ENCODE measurements around the gene PCDHGC3.

The PCDHGC3 gene

DNA sequence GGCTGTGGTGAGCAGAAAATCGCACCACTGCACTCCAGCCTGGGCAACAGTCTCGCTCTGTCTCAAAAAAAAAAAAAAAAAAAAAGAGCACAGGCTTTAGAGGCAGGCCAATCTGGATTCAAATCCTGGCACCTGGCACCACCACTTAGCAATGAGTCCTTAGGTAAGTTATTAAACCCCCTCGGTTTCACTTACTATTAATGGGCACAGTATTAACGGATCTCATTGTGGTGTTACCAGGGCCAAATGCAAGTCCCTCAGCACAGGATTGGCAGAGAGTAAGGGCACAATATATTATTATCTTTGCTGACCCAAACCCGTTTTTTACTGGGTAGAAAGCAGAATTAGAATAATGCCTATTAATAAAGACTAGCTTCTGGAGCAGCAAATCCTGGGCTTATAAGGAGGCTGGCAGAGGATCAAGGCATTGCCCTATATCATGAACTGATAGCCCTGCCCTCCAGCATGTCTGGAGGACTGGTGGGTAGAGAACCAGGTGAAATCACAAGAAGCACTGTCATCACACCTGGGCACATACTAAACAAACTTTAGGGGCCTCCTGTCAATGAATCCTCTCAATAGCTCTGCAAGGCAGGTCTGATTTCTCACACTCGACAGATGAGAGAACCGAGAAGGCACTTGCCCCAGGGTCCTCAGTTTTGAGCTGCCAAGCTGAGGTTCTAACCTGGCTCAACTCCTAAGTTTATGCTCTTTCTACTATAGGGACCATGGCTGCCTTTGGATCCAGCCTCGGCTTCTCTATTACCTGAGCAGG lies 30.8 kb downstream of the PCDHGC3 start:
- H3K4me1 ChIP-seq (ENCODE audit: control extremely low read depth in 1 of 4, control insufficient read depth in 4 of 4, insufficient read depth in 4 of 4, low read length in 3 of 4), result peaks cover 0 to 8% (median 4%) of the 10 kb centered on the region in 4 experiments
- POLR2A ChIA-PET, result interaction anchor here (0.6 kb wide), 1 partner anchor 34 kb away, joined by 3 read pairs; no protein-coding TSS in a partner anchor
- H3K27me3 ChIP-seq (replicated peaks in 2 of 5; ENCODE audit: control insufficient read depth in 4 of 5, insufficient read depth in 5 of 5, low read length in 4 of 5), result no peaks in the 10 kb centered on the region
- CTCF ChIA-PET, result interaction anchor here (0.8 to 13.7 kb wide), 7 partner anchors 9 to 136 kb away, joined by 3 to 178 read pairs (median 5); partner anchors contain the start of genes PCDHGB3 and PCDHGC5
- H3K9me3 ChIP-seq (ENCODE audit: control extremely low read depth in 1 of 5, control insufficient read depth in 4 of 5, insufficient read depth in 2 of 5, low read depth in 1 of 5, low read length in 4 of 5), result no peaks in the 10 kb centered on the region
- DNase-seq, result no peak
- H3K36me3 ChIP-seq (ENCODE audit: control insufficient read depth in 4 of 4, insufficient read depth in 4 of 4, low read length in 3 of 4), result no peaks in the 10 kb centered on the region
- no peak overlapping the region for H3K4me3 ChIP-seq (ENCODE audit: control insufficient read depth in 1 of 7, extremely low read depth in 1 of 7, insufficient read depth in 4 of 7, low read depth in 2 of 7, low read length in 6 of 7)
- WGBS (ENCODE audit: insufficient coverage), result 94% methylated on average over 7 of the region's 8 CpGs
- no peak overlapping the region for H3K27ac ChIP-seq (ENCODE audit: insufficient read depth in 1 of 2, low read depth in 1 of 2, low read length in 2 of 2, poor library complexity in 1 of 2, severe bottlenecking in 2 of 2)

DNA sequence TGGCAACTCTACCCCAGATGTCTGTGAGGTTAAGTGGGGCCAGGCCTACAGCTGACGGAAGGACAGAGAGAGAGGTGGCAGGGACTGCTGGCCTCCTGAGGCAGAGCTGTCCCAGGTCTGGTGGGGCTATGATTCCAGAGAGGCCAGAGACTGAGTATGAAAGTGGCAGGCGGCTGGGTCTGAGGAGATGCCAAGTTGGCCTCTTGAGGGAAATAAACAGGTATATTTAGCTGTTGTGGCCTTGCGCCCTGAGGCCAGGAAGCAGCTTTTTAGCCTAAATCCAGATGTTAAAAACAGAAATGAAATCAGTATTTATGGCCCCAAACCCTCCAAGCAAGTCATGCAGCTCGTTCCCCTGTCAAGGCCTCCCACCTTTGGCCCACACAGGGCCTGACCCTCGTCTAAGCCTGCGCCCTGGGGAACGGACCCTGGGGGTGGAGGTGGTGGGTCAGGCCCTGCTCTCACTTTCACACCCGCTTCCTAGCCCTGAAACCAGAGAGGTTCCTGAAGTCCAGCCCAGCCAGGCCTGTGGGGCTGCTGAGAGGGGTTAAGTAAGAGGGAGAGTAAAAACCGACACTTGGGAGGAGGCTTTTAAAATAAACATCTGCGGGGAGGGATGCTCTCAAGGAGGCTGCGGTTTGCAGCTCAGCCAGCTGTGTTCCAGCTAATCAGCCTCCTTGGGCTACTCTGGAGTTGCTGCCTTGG lies 31.8 kb downstream of the PCDHGC3 start:
- ChIA-PET POLR2A (interaction anchor here (0.6 kb wide), 1 partner anchor 35 kb away, joined by 3 read pairs; no protein-coding TSS in a partner anchor), CTCF (interaction anchor here (0.9 to 13.7 kb wide), 9 partner anchors 9 to 137 kb away, joined by 3 to 178 read pairs (median 4); partner anchors contain the start of genes PCDHGB3 and PCDHGB7)
- no peak overlapping the region for H3K4me3 ChIP-seq (ENCODE audit: control insufficient read depth in 1 of 7, extremely low read depth in 1 of 7, insufficient read depth in 4 of 7, low read depth in 2 of 7, low read length in 6 of 7)
- no peaks in the 10 kb centered on the region for H3K9me3 ChIP-seq (ENCODE audit: control extremely low read depth in 1 of 5, control insufficient read depth in 4 of 5, insufficient read depth in 2 of 5, low read depth in 1 of 5, low read length in 4 of 5)
- WGBS (ENCODE audit: insufficient coverage), result 80% methylated on average over 10 of the region's 11 CpGs
- H3K27me3 ChIP-seq (replicated peaks in 2 of 5; ENCODE audit: control insufficient read depth in 4 of 5, insufficient read depth in 5 of 5, low read length in 4 of 5), result no peaks in the 10 kb centered on the region
- peaks cover 0 to 12% (median 7%) of the 10 kb centered on the region in 4 experiments for H3K4me1 ChIP-seq (ENCODE audit: control extremely low read depth in 1 of 4, control insufficient read depth in 4 of 4, insufficient read depth in 4 of 4, low read length in 3 of 4)
- no peak overlapping the region for H3K27ac ChIP-seq (ENCODE audit: insufficient read depth in 1 of 2, low read depth in 1 of 2, low read length in 2 of 2, poor library complexity in 1 of 2, severe bottlenecking in 2 of 2)
- H3K36me3 ChIP-seq (ENCODE audit: control insufficient read depth in 4 of 4, insufficient read depth in 4 of 4, low read length in 3 of 4), result no peaks in the 10 kb centered on the region
- no peak for DNase-seq

DNA sequence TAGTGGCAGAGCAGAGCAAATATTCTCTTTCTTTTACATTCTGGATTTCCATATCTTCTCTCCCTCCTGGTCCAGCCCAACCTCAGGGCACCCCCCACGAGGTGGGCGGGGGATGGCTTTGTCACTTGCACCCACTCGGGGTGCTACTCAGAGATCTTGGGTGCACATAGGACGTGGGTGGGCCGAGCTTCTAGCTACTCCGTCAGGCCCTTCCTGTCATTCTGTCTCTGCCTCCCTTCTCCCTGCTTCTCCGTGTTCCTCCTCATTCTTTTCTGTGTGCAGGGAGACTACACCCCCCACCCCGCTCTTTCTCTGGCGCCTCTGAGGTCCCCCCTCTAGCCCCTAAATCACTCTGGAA lies 32.7 kb downstream of the PCDHGC3 start:
- DNase-seq, result no peak
- POLR2A ChIA-PET, result no interaction called here
- WGBS (ENCODE audit: insufficient coverage), result 80% methylated on average over 7 of the region's 9 CpGs
- no peaks in the 10 kb centered on the region for H3K9me3 ChIP-seq (ENCODE audit: control extremely low read depth in 1 of 5, control insufficient read depth in 4 of 5, insufficient read depth in 2 of 5, low read depth in 1 of 5, low read length in 4 of 5)
- H3K27ac ChIP-seq (ENCODE audit: insufficient read depth in 1 of 2, low read depth in 1 of 2, low read length in 2 of 2, poor library complexity in 1 of 2, severe bottlenecking in 2 of 2), result no peak overlapping the region
- H3K27me3 ChIP-seq (replicated peaks in 2 of 5; ENCODE audit: control insufficient read depth in 4 of 5, insufficient read depth in 5 of 5, low read length in 4 of 5), result no peaks in the 10 kb centered on the region
- peaks cover 0 to 21% (median 13%) of the 10 kb centered on the region in 4 experiments for H3K4me1 ChIP-seq (ENCODE audit: control extremely low read depth in 1 of 4, control insufficient read depth in 4 of 4, insufficient read depth in 4 of 4, low read length in 3 of 4)
- H3K4me3 ChIP-seq (ENCODE audit: control insufficient read depth in 1 of 7, extremely low read depth in 1 of 7, insufficient read depth in 4 of 7, low read depth in 2 of 7, low read length in 6 of 7), result no peak overlapping the region
- H3K36me3 ChIP-seq (ENCODE audit: control insufficient read depth in 4 of 4, insufficient read depth in 4 of 4, low read length in 3 of 4), result peaks cover 0 to 5% (median 0%) of the 10 kb centered on the region in 4 experiments
- CTCF ChIA-PET, result interaction anchor here (0.9 to 13.7 kb wide), 7 partner anchors 8 to 91 kb away, joined by 3 to 178 read pairs (median 4); partner anchors contain the start of gene PCDHGB7

DNA sequence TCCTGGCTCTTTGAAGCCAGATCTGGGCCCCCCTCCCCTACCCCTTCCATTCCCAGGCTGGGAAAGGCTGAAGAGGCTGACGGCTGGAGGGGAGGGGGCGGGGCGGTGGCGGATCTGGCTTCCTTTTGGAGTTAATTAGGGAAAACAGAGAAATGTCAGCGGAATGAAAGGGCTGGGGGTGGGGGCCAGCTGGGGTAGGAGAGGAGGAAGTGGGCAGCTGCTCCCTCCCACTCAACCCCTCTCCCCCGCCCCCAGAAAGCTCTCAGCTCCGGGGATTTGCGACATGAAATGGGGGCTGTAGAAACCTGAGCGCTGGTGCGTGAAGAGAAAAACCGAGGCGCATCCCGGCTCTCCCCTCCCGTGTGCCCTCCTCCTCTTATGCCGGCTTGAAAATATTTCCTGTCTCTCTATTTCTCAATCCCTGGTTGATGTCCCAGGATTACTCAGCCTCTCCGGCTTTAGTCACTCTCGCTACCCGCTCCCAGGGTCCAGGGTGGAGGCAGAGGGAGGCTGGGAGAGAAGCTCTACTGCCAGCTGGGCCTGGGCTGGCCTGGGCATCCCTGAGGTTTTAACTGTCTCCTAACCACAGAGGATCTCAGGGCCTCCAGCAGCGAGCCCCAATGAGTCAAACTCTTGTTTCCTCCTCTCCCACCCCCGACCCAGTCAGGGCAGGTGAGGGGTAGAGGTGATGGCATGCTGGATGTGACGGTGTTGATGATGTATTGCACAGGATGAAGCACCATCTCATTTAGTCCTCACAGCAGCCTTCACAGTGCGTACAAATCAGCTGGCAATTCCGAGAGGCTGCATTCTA lies 33.2 kb downstream of the PCDHGC3 start:
- POLR2A ChIA-PET, result interaction anchor here (0.6 kb wide), 1 partner anchor 1879 kb away, joined by 4 read pairs; no protein-coding TSS in a partner anchor
- H3K27me3 ChIP-seq (replicated peaks in 2 of 5; ENCODE audit: control insufficient read depth in 4 of 5, insufficient read depth in 5 of 5, low read length in 4 of 5), result no peaks in the 10 kb centered on the region
- CTCF ChIA-PET, result interaction anchor here (1.0 to 13.7 kb wide), 8 partner anchors 7 to 92 kb away, joined by 3 to 178 read pairs (median 4); partner anchors contain the start of genes PCDHGA11, PCDHGA12 and PCDHGB7
- no peak for DNase-seq
- no peaks in the 10 kb centered on the region for H3K9me3 ChIP-seq (ENCODE audit: control extremely low read depth in 1 of 5, control insufficient read depth in 4 of 5, insufficient read depth in 2 of 5, low read depth in 1 of 5, low read length in 4 of 5)
- 56% methylated on average over 13 of the region's 23 CpGs for WGBS (ENCODE audit: insufficient coverage)
- no peak overlapping the region for H3K4me3 ChIP-seq (ENCODE audit: control insufficient read depth in 1 of 7, extremely low read depth in 1 of 7, insufficient read depth in 4 of 7, low read depth in 2 of 7, low read length in 6 of 7)
- H3K36me3 ChIP-seq (ENCODE audit: control insufficient read depth in 4 of 4, insufficient read depth in 4 of 4, low read length in 3 of 4), result peaks cover 0 to 5% (median 0%) of the 10 kb centered on the region in 4 experiments
- H3K4me1 ChIP-seq (ENCODE audit: control extremely low read depth in 1 of 4, control insufficient read depth in 4 of 4, insufficient read depth in 4 of 4, low read length in 3 of 4), result peaks cover 0 to 27% (median 18%) of the 10 kb centered on the region in 4 experiments
- H3K27ac ChIP-seq (ENCODE audit: insufficient read depth in 1 of 2, low read depth in 1 of 2, low read length in 2 of 2, poor library complexity in 1 of 2, severe bottlenecking in 2 of 2), result no peak overlapping the region

DNA sequence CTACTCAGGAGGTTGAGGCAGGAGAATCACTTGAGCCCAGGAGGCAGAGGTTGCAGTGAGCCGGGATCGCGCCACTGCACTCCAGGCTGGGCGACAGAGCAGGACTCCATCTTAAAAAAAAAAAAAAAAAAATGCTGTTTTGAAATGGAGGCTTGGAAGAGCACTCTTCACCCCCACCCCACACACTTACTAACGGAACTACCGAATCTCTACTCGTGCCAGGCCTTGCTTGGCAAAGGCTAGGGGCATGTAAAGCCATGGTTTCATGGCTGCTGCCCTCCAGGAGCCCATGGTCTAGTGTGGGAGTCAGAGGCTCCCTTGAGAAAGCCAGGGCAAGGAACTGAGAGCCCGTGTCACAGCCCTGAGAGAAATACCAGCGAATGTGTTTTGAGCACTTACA lies 34.4 kb downstream of the PCDHGC3 start:
- 100% methylated on average over 1 of the region's 9 CpGs for WGBS (ENCODE audit: insufficient coverage)
- POLR2A ChIA-PET, result no interaction called here
- no peak overlapping the region for H3K27ac ChIP-seq (ENCODE audit: insufficient read depth in 1 of 2, low read depth in 1 of 2, low read length in 2 of 2, poor library complexity in 1 of 2, severe bottlenecking in 2 of 2)

DNA sequence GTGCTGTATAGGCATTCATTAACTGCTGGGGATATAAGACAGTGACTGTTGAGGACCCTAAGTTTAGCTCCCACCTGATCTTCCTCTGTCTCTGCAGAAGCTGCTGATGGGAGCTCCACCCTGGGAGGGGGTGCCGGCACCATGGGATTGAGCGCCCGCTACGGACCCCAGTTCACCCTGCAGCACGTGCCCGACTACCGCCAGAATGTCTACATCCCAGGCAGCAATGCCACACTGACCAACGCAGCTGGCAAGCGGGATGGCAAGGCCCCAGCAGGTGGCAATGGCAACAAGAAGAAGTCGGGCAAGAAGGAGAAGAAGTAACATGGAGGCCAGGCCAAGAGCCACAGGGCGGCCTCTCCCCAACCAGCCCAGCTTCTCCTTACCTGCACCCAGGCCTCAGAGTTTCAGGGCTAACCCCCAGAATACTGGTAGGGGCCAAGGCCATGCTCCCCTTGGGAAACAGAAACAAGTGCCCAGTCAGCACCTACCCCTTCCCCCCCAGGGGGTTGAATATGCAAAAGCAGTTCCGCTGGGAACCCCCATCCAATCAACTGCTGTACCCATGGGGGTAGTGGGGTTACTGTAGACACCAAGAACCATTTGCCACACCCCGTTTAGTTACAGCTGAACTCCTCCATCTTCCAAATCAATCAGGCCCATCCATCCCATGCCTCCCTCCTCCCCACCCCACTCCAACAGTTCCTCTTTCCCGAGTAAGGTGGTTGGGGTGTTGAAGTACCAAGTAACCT lies 35.3 kb downstream of the PCDHGC3 start:
- WGBS (ENCODE audit: insufficient coverage), result 99% methylated on average over 11 of the region's 14 CpGs
- CTCF ChIA-PET, result interaction anchor here (0.8 to 13.7 kb wide), 7 partner anchors 14 to 122 kb away, joined by 3 to 178 read pairs (median 4); partner anchors contain the start of genes PCDHGA10, PCDHGA11 and PCDHGA12
- Histone ChIP-seq H3K9me3 (ENCODE audit: control extremely low read depth in 1 of 5, control insufficient read depth in 4 of 5, insufficient read depth in 2 of 5, low read depth in 1 of 5, low read length in 4 of 5) (no peaks in the 10 kb centered on the region), H3K36me3 (ENCODE audit: control insufficient read depth in 4 of 4, insufficient read depth in 4 of 4, low read length in 3 of 4) (peaks cover 0 to 24% (median 3%) of the 10 kb centered on the region in 4 experiments), H3K27ac (ENCODE audit: insufficient read depth in 1 of 2, low read depth in 1 of 2, low read length in 2 of 2, poor library complexity in 1 of 2, severe bottlenecking in 2 of 2) (no peak overlapping the region), H3K27me3 (replicated peaks in 2 of 5; ENCODE audit: control insufficient read depth in 4 of 5, insufficient read depth in 5 of 5, low read length in 4 of 5) (no peaks in the 10 kb centered on the region), H3K4me1 (ENCODE audit: control extremely low read depth in 1 of 4, control insufficient read depth in 4 of 4, insufficient read depth in 4 of 4, low read length in 3 of 4) (peaks cover 13 to 46% (median 37%) of the 10 kb centered on the region in 4 experiments), H3K4me3 (ENCODE audit: control insufficient read depth in 1 of 7, extremely low read depth in 1 of 7, insufficient read depth in 4 of 7, low read depth in 2 of 7, low read length in 6 of 7) (no peak overlapping the region)
- no peak for DNase-seq
- POLR2A ChIA-PET, result no interaction called here

More for the DNA sequence above, 34.4 kb downstream of the PCDHGC3 start:
- Histone ChIP-seq H3K9me3 (ENCODE audit: control extremely low read depth in 1 of 5, control insufficient read depth in 4 of 5, insufficient read depth in 2 of 5, low read depth in 1 of 5, low read length in 4 of 5) (no peaks in the 10 kb centered on the region), H3K4me3 (ENCODE audit: control insufficient read depth in 1 of 7, extremely low read depth in 1 of 7, insufficient read depth in 4 of 7, low read depth in 2 of 7, low read length in 6 of 7) (no peak overlapping the region), H3K4me1 (ENCODE audit: control extremely low read depth in 1 of 4, control insufficient read depth in 4 of 4, insufficient read depth in 4 of 4, low read length in 3 of 4) (peaks cover 9 to 37% (median 29%) of the 10 kb centered on the region in 4 experiments), H3K27me3 (replicated peaks in 2 of 5; ENCODE audit: control insufficient read depth in 4 of 5, insufficient read depth in 5 of 5, low read length in 4 of 5) (no peaks in the 10 kb centered on the region), H3K36me3 (ENCODE audit: control insufficient read depth in 4 of 4, insufficient read depth in 4 of 4, low read length in 3 of 4) (peaks cover 0 to 15% (median 2%) of the 10 kb centered on the region in 4 experiments)
- DNase-seq, result no peak
- CTCF ChIA-PET, result interaction anchor here (0.7 to 13.7 kb wide), 7 partner anchors 15 to 189 kb away, joined by 3 to 178 read pairs (median 4); partner anchors contain the start of genes PCDHGA11 and PCDHGA12

Measured in common myeloid progenitor, CD34-positive (primary cell).